Activated T-cell treated with anti-CD3 and anti-CD28 coated beads, Interleukin-2, amount 50 U/mL, for 24 hours (primary cell): ENCODE results near the gene MAP4K5.

Experiments
- DNase-seq: peaks from one replicate; pipeline ENCODE4 v3.0.0-alpha.2; 2020
- H3K27ac Mint-ChIP-seq: 2 replicates; pipeline ENCODE4 v1.8.0; 2020; ENCODE audit warnings: mild to moderate bottlenecking, mixed read lengths
- H3K27me3 Mint-ChIP-seq: 2 replicates; pipeline ENCODE4 v1.8.0; 2020; ENCODE audit warnings: mixed read lengths
- H3K36me3 Mint-ChIP-seq: 2 replicates; pipeline ENCODE4 v1.8.0; 2020; ENCODE audit warnings: low read depth, mixed read lengths
- H3K4me1 Mint-ChIP-seq: 2 replicates; pipeline ENCODE4 v1.8.0; 2020; ENCODE audit warnings: low read depth, mixed read lengths
- H3K4me3 Mint-ChIP-seq: 2 replicates; pipeline ENCODE4 v1.8.0; 2020; ENCODE audit warnings: mild to moderate bottlenecking, moderate library complexity, mixed read lengths
- H3K9me3 Mint-ChIP-seq: 2 replicates; pipeline ENCODE4 v1.8.0; 2020; ENCODE audit warnings: mixed read lengths

MAP4K5 gene

DNA sequence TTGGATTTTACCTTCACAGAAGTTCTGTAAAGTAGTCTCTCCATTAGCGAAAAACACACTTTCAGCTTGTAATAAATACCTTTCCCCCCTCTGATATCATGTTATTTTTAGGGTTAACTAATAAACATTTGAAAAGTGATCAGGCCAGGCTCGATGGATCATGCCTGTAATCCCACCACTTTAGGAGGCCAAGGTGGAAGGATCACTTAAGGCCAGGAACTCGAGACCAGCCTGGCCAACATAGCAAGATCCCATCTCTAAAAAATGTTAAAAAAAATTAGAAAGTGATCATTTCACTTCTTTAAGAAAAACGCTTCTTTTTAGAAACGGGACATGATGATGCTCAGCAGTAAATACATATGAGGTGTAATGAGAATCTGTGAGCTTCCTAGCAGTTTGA lies 137.7 kb downstream of the MAP4K5 start:
- no peaks in the 10 kb centered on the region for H3K9me3 Mint-ChIP-seq
- H3K36me3 Mint-ChIP-seq = peaks cover 2% of the 10 kb centered on the region
- no peak overlapping the region for H3K27ac Mint-ChIP-seq
- H3K27me3 Mint-ChIP-seq = peaks cover 3% of the 10 kb centered on the region
- H3K4me3 Mint-ChIP-seq = no peak overlapping the region
- no peak for DNase-seq
- H3K4me1 Mint-ChIP-seq = peaks cover 18% of the 10 kb centered on the region

DNA sequence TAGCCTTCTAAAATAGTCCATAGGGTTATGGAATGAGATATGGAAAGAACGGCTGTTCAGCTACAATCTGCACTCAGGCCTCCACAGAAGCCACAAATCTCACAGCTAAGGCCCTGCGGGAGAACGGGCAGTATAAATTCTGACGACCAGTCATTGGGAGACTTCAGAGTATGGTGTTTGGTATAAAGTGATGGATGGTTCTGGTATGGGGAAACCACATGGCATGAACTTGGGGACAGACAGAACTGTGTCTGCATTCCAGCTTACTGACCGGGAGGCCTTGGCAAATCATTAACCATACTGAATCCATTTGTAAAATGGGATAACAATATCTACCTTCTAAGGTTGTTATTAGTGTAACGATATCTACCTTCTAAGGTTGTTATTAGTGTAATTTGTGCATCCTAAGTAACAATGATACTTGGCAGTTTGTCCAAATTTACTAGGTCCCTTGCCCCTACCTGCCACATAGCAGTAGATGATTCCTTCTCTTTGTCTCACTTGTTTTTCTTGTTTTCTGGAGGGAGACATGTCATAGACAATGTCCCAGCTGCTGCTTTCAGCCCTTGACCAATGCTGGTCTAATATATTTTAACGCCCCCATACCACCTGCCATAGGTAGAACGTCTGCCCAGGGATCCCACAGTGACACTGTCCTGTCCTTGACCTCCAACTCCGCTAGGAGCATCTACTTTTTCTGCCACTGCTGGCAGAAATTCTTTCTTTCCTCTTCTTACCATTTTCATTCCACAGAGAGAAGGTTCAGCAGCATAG lies 142.5 kb downstream of the MAP4K5 start:
- Mint-ChIP-seq H3K36me3 (no peaks in the 10 kb centered on the region), H3K4me3 (no peak overlapping the region)

DNA sequence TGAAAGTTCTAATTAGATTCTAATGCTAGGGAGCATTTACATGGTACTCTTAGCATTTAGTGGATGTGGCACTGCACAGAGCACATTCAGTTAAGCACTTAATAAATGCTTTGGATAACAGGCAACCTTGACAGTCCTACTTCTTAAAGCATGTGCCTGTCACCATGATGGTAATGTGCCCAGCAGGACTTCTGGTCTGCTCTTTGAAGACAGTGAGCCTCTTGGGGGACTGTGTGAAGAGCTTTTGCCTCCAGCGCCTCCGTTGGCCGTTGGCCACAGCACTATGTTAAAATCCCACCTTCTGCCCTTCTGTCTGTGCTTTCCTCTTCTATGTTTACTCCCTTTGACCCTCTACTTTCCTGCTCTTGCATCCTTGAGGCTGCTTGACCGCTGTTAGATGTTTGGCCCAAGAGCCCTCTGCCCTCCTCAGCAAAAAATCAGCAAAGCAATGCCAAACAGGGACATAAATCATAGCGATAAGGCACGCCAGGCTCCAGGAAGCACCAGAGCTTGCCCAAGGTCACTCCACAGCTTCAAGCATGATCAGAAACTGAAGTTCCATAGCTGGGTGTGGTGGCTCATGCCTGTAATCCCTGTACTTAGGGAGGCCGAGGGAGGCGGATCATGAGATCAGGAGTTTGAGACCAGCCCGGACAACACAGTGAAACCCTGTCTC lies 144.0 kb downstream of the MAP4K5 start:
- H3K27me3 Mint-ChIP-seq = no peaks in the 10 kb centered on the region

More for the DNA sequence above, 142.5 kb downstream of the MAP4K5 start:
- no peak for DNase-seq
- no peaks in the 10 kb centered on the region for H3K9me3 Mint-ChIP-seq
- H3K27me3 Mint-ChIP-seq = no peaks in the 10 kb centered on the region
- no peak overlapping the region for H3K27ac Mint-ChIP-seq
- peaks cover 1% of the 10 kb centered on the region for H3K4me1 Mint-ChIP-seq

DNA sequence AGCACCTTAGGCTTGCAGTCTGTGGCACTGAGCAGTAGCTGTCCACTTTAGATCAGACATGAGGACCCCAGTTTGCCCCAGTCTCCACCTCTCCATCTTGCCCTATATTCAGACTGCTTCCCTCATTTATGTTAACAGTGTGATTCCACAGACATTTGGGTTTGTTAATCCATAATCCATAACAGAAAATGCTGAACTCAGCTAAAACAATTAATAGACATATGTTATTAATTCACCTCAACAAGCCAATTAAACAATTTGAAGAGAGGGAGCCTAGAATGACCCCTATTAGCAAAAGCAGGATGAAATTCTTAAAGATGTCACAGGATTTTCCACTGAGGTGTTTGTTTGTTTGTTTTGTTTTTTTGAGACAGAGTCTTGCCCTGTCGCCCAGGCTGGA lies 144.8 kb downstream of the MAP4K5 start:
- DNase-seq = no peak
- no peaks in the 10 kb centered on the region for H3K27me3 Mint-ChIP-seq
- H3K4me3 Mint-ChIP-seq = no peak overlapping the region
- no peaks in the 10 kb centered on the region for H3K9me3 Mint-ChIP-seq
- no peak overlapping the region for H3K27ac Mint-ChIP-seq
- no peaks in the 10 kb centered on the region for H3K4me1 Mint-ChIP-seq
- H3K36me3 Mint-ChIP-seq = no peaks in the 10 kb centered on the region

More for the DNA sequence above, 144.0 kb downstream of the MAP4K5 start:
- no peaks in the 10 kb centered on the region for H3K9me3 Mint-ChIP-seq
- H3K36me3 Mint-ChIP-seq = no peaks in the 10 kb centered on the region
- no peaks in the 10 kb centered on the region for H3K4me1 Mint-ChIP-seq
- no peak for DNase-seq
- no peak overlapping the region for H3K27ac Mint-ChIP-seq
- H3K4me3 Mint-ChIP-seq = no peak overlapping the region

DNA sequence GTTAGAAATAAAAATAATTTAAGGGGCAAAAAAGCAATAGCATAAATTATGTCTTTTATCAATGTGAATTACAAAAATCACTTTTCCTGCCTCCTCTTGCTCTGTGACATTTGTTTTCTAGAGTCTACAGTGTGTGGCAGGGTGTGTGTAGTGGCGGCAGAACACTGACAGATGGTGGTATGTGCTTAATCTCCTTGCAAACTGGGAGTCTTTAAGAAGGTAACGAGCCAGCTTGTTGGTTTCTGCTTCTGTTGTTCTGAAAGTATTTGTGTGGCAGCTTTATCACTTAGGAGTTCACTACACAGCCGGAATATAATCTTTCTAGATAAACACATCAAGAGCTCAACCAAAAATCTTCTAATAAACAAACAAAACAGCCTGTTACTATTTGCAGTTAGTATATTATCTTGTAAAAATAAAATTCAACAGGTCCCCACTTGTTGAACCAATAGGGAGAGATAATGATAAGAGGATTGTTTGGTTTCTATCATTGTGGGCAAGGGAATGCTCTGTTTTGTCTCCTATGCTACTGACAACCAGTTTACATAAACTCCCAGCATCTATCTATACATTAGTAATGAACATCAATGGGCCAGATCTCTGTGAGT lies 148.6 kb downstream of the MAP4K5 start:
- DNase-seq = no peak
- Mint-ChIP-seq H3K4me1 (no peaks in the 10 kb centered on the region), H3K27ac (no peak overlapping the region), H3K27me3 (no peaks in the 10 kb centered on the region), H3K9me3 (no peaks in the 10 kb centered on the region), H3K36me3 (no peaks in the 10 kb centered on the region), H3K4me3 (no peak overlapping the region)

DNA sequence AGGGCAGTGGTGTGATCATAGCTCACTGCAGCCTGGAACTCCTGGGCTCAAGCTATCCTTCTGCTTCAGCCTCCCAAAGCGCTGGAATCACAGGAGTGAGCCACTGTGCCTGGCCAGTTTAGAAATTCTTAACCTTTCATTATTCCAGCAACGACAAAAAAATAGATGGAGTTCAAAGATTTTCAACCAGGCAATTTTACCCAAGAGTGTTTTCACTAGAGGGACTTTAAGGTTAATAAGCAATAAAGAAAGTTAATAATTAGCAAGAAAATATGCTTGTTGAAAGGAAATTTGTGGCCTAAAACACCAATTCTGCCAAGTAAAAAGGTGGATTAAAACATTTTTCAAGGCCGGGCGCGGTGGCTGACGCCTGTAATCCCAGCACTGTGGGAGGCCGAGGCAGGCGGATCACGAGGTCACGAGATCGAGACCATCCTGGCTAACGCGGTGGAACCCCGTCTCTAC lies 150.5 kb downstream of the MAP4K5 start:
- no peak for DNase-seq
- Mint-ChIP-seq H3K27ac (no peak overlapping the region), H3K4me3 (no peak overlapping the region), H3K36me3 (no peaks in the 10 kb centered on the region), H3K4me1 (no peaks in the 10 kb centered on the region), H3K9me3 (no peaks in the 10 kb centered on the region), H3K27me3 (no peaks in the 10 kb centered on the region)

DNA sequence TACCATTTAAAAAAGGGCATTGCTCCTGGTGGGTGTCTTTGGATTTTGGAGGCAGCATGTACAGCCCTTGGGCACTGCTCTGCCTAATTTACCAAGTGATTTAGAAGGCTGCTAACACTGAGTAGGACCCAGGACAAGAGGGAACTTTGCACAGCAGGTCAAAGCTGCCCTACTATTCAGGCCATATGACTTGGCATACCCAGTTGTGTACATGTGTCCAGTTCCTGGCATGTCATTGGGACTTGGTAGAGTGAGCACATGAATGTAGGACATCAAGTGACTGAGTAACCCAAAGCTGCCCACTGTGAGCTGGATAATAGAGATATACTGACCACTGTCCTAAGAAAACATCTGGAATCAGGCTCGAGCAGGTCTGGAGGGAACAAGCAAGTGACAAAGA lies 151.4 kb downstream of the MAP4K5 start:
- Mint-ChIP-seq H3K27ac (no peak overlapping the region), H3K36me3 (no peaks in the 10 kb centered on the region), H3K27me3 (no peaks in the 10 kb centered on the region), H3K4me1 (no peaks in the 10 kb centered on the region), H3K4me3 (no peak overlapping the region), H3K9me3 (no peaks in the 10 kb centered on the region)
- no peak for DNase-seq

DNA sequence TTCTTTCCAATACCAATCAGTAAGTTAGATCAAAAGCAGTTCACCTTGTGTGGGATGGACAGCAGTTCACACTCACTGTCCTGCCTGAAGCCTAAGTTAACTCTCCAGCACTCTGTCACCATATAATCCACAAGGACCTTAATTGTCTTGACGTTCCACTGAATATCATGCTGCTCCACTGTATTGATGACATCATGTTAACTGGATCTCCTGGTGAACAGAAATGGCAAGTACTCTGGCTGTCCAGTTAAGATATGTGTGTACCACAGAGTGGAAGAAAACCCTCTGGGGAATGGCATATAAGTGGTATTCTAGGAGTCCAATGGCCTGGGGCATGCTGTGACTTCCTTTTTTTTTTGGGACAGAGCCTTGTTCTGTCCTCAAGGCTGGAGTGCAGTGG lies 151.9 kb downstream of the MAP4K5 start:
- no peaks in the 10 kb centered on the region for H3K36me3 Mint-ChIP-seq
- no peak for DNase-seq
- H3K4me1 Mint-ChIP-seq = no peaks in the 10 kb centered on the region
- H3K4me3 Mint-ChIP-seq = no peak overlapping the region
- no peaks in the 10 kb centered on the region for H3K9me3 Mint-ChIP-seq
- H3K27ac Mint-ChIP-seq = no peak overlapping the region
- no peaks in the 10 kb centered on the region for H3K27me3 Mint-ChIP-seq

DNA sequence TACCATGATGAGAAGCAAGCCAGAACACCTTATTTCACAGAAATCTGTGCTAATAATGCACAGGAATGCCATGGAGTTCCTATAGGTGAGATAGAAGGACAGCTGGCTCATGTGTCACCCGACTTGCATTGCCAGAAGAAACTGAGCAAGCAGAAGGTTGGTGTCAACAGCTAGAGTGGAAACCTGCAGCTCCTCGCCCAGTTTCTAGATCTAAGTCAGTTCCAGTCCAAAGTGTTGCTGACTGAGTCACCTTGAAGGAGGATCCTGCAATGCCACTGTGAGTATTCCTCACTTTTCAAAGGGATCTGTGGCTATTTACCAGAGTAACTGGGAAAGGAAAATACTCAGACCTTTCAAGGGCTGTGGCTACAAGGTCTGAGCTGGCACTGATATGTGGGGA lies 152.8 kb downstream of the MAP4K5 start:
- Mint-ChIP-seq H3K4me1 (no peaks in the 10 kb centered on the region), H3K27me3 (no peaks in the 10 kb centered on the region), H3K27ac (no peak overlapping the region), H3K4me3 (no peak overlapping the region), H3K9me3 (no peaks in the 10 kb centered on the region), H3K36me3 (no peaks in the 10 kb centered on the region)
- no peak for DNase-seq

DNA sequence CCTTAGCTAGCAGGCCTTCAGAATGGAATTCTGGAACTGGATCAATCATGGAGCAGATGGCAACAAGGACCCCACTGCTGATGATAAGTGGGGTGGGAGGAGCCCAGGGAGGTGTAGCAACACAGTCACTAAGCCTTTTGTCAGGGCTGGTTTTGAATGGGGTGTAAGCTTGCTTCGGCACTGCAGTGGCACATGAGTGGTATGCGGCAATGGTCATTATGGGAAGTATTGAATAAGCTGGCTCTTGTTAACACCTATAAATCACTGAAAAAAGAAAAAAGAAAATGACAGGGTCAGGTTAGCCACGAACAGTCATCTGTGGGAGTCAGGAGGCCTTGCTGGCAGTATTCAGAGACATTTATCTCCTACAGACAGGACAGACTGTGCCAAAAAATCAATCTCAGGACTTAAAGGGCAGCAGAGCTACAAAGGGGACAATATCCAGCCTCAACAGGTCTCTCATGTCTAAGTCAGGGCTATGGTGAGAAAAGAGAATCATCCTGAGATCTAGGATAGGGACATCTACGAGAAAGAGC lies 154.8 kb downstream of the MAP4K5 start:
- no peaks in the 10 kb centered on the region for H3K9me3 Mint-ChIP-seq
- H3K27me3 Mint-ChIP-seq = no peaks in the 10 kb centered on the region
- DNase-seq = no peak
- no peaks in the 10 kb centered on the region for H3K36me3 Mint-ChIP-seq
- no peak overlapping the region for H3K4me3 Mint-ChIP-seq
- H3K4me1 Mint-ChIP-seq = no peaks in the 10 kb centered on the region
- H3K27ac Mint-ChIP-seq = no peak overlapping the region

DNA sequence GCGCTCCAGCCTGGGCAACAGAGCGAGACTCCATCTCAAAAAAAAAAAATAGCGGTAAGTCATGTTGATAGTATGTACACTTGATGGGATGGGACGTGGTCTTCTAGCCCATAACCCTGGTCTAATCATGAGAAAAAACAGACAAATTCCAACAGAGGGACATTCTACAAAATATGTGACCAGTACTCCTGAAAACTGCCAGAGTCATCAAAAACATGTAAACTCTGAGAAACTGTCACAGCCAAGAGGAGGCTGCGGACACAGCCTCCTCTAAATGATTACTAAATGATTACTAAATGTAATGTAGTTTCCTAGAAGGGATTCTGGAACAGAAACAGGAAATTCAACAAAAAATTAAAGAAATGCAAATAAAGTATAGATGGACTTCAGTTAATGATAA lies 156.6 kb downstream of the MAP4K5 start:
- no peak for DNase-seq
- H3K4me1 Mint-ChIP-seq = no peaks in the 10 kb centered on the region
- no peak overlapping the region for H3K4me3 Mint-ChIP-seq
- no peaks in the 10 kb centered on the region for H3K27me3 Mint-ChIP-seq
- H3K36me3 Mint-ChIP-seq = no peaks in the 10 kb centered on the region
- no peaks in the 10 kb centered on the region for H3K9me3 Mint-ChIP-seq
- H3K27ac Mint-ChIP-seq = no peak overlapping the region

DNA sequence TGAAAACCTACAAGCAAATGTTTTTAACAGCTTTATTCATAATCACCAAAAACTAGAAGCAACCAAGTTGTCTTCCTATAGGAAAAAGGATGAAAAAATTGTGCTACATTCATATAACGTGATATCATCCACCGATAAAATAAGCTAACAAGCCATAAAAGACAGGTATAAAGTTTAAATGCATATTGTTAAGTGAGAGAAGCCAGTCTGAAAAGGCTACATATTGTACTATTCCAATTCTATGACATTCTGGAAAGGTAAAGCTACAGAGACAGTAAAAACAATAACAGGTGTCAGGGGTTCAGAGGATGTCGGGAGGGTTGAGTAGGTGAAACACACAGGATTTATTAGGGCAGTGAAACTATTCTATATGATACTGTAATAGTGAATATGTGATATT lies 158.4 kb downstream of the MAP4K5 start:
- Mint-ChIP-seq H3K4me3 (no peak overlapping the region), H3K4me1 (no peaks in the 10 kb centered on the region), H3K27me3 (no peaks in the 10 kb centered on the region), H3K36me3 (no peaks in the 10 kb centered on the region), H3K27ac (no peak overlapping the region), H3K9me3 (no peaks in the 10 kb centered on the region)
- no peak for DNase-seq

DNA sequence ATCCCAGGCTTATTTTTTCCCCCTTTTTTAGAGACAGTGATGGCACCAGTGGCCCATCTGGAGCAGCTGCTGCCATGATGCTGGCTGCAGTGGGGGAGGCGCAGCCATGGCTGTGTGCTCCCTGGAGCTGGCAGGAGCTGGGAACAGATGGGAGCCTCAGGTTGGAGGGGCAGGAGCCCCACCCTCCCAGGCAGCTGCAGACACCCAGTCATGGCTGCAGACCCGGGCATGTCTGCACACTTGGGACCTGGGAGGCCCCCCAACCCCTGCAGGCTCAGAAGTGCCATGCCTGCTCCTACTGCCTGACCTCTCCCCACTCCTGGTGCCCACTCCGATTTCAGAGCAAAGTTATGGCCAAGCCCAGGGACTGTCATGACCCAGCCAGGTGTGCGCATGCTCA lies 160.8 kb downstream of the MAP4K5 start:
- no peak for DNase-seq
- H3K27ac Mint-ChIP-seq = no peak overlapping the region
- H3K36me3 Mint-ChIP-seq = no peaks in the 10 kb centered on the region
- peaks cover 6% of the 10 kb centered on the region for H3K4me1 Mint-ChIP-seq
- no peaks in the 10 kb centered on the region for H3K27me3 Mint-ChIP-seq
- no peaks in the 10 kb centered on the region for H3K9me3 Mint-ChIP-seq
- H3K4me3 Mint-ChIP-seq = no peak overlapping the region
